Suprapubic skin (tissue), 3 donors: ENCODE data around the gene NTSR1.

Experiments used
- POLR2A ChIP-seq, 2 donors: fragments of 450-650 bp; IDR thresholded peaks; one replicate each; pipeline ENCODE4 v1.6.1; 2017; ENCODE audit warnings: antibody characterized with exemption in 2 of 2, mild to moderate bottlenecking in 2 of 2, moderate library complexity in 2 of 2
- TF ChIP-seq, protein P1 (sequence below), 2 donors: fragments of 200-600 bp in 1 of 2; fragments of 450-650 bp in 1 of 2; sonication (generic) in 1 of 2; IDR thresholded peaks; one replicate each; pipeline ENCODE4 v1.5.1; 2016 to 2019; ENCODE audit warnings: antibody characterized with exemption in 2 of 2, mild to moderate bottlenecking in 1 of 2, moderate library complexity in 1 of 2

DNA sequence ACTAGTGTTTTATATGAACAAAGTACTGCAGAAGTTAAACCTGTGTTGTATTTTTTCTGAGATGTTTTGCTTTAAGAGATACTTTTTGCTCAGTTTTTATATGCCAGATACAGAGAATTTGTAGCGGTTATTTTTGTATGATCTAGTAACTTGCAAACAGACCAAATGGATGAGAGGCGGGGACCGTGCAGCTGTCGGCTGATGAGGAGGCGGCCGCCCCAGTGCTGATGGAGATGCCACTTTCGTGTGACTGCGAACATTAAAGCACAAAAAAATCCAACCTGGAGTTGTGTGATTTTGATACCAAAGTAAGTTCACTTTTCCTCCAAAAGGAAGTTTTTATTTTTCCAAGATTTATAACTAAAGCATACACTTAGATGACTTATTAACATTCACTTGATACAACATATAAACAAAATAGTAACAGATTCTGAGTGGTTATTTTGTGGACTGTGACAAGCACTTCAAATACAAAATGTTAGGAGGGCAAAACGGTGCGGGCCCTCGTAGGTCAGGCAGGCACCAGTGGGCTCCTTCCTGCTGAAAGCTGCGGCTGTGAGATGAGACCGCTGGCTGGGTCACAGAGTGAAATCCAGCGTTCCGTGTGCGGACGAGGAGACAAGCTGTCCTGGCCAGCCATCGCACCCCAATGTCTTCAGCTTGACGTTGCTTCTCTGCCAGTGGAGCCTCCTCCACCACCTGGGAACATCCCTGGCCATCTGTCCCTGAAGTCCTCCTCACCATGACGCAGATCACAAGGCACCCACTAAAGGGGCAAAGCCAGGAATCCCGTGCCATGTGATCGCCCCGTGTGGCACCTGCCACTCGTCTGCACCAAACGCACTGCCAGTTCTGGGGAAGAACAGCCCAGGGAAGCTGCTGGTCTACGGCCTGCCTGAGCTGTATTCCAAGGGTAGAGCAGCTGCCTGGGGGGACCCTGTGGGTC lies 92.0 kb downstream of the NTSR1 start:
- TF ChIP-seq, protein P1, sequence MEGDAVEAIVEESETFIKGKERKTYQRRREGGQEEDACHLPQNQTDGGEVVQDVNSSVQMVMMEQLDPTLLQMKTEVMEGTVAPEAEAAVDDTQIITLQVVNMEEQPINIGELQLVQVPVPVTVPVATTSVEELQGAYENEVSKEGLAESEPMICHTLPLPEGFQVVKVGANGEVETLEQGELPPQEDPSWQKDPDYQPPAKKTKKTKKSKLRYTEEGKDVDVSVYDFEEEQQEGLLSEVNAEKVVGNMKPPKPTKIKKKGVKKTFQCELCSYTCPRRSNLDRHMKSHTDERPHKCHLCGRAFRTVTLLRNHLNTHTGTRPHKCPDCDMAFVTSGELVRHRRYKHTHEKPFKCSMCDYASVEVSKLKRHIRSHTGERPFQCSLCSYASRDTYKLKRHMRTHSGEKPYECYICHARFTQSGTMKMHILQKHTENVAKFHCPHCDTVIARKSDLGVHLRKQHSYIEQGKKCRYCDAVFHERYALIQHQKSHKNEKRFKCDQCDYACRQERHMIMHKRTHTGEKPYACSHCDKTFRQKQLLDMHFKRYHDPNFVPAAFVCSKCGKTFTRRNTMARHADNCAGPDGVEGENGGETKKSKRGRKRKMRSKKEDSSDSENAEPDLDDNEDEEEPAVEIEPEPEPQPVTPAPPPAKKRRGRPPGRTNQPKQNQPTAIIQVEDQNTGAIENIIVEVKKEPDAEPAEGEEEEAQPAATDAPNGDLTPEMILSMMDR (IDR thresholded peaks at IDR 0.05): no peak
- TF ChIP-seq POLR2A (IDR thresholded peaks at IDR 0.05): no peak
